ENCODE results near the gene IKZF3. TPM values are rescaled to one million over a fixed set of nuclear protein-coding genes. Genes with fewer than 3 reads are reported as not detected.

Gene IKZF3
- total and polyA plus RNA-seq, 7 donors = 0.01 to 0.82 (median 0.14) TPM

DNA sequence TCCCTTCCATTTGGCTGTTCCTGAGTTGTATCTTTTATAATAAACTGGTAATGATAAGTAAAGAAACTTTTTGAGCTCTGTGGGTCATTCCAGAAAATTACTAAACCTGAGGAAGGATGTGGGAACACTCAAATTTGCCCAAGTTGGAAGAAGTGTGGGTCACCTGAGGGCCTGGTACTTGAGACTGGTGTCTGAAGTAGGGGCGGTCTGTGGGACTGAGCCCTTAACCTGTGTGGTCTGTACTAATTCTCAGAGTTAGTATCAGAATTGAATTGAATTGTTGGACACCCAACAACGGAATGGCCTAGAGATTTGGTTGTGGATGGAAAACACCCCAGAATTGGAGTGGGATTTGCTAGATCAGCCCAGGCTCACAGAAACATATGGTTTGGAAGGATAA is 43.1 kb downstream of the IKZF3 start:
- H3K9me3 ChIP-seq = peaks cover 7% of the 10 kb centered on the region
- TF ChIP-seq, protein P1, sequence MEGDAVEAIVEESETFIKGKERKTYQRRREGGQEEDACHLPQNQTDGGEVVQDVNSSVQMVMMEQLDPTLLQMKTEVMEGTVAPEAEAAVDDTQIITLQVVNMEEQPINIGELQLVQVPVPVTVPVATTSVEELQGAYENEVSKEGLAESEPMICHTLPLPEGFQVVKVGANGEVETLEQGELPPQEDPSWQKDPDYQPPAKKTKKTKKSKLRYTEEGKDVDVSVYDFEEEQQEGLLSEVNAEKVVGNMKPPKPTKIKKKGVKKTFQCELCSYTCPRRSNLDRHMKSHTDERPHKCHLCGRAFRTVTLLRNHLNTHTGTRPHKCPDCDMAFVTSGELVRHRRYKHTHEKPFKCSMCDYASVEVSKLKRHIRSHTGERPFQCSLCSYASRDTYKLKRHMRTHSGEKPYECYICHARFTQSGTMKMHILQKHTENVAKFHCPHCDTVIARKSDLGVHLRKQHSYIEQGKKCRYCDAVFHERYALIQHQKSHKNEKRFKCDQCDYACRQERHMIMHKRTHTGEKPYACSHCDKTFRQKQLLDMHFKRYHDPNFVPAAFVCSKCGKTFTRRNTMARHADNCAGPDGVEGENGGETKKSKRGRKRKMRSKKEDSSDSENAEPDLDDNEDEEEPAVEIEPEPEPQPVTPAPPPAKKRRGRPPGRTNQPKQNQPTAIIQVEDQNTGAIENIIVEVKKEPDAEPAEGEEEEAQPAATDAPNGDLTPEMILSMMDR (IDR thresholded peaks at IDR 0.05) = no peak
- ATAC-seq = no peak
- no peak overlapping the region for H3K27ac ChIP-seq
- intact Hi-C loops (cut with DNase I) = no loop called here
- no peak overlapping the region for H3K4me3 ChIP-seq
- peaks cover 0 to 6% (median 3%) of the 10 kb centered on the region in 3 donors for H3K27me3 ChIP-seq (ENCODE audit: insufficient read depth in 3 of 3, low read length in 2 of 3)
- H3K4me1 ChIP-seq = no peaks in the 10 kb centered on the region
- DNase-seq = no peak
- H3K36me3 ChIP-seq (ENCODE audit: insufficient read depth in 1 of 2, low read depth in 1 of 2) = no peaks in the 10 kb centered on the region
- 90 to 96% (median 93%) methylated on average over 2 of the region's 2 CpGs for WGBS, 3 donors

DNA sequence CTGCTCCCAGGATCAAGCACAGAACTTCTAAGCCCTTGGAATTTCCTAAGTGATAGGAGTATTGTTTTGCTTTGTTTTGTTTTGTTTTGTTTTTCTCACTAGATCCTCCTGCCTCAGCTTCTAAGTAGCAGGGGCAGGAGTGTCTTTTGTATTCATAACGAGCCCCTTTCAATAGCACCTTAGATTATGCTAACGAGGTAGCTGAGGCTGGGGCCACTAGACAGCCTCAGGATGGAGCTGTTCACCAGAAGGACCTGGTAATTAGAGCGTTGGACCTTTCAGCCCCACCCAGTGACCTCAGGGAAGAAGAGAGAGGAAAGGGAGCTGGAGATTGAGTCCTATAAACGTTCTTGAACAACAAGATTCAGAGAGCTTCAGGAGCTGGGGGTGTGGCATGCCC is 43.6 kb downstream of the IKZF3 start:
- peaks cover 0 to 5% (median 3%) of the 10 kb centered on the region in 3 donors for H3K27me3 ChIP-seq (ENCODE audit: insufficient read depth in 3 of 3, low read length in 2 of 3)
- no peaks in the 10 kb centered on the region for H3K4me1 ChIP-seq
- 28 to 33% (median 29%) methylated on average over 4 of the region's 4 CpGs for WGBS, 3 donors
- TF ChIP-seq, protein P1 (IDR thresholded peaks at IDR 0.05) = no peak
- intact Hi-C loops (cut with DNase I) = no loop called here
- H3K9me3 ChIP-seq = peaks cover 7% of the 10 kb centered on the region
- no peak overlapping the region for H3K27ac ChIP-seq
- no peak overlapping the region for H3K4me3 ChIP-seq
- ATAC-seq (no peak), DNase-seq (no peak)
- no peaks in the 10 kb centered on the region for H3K36me3 ChIP-seq (ENCODE audit: insufficient read depth in 1 of 2, low read depth in 1 of 2)

DNA sequence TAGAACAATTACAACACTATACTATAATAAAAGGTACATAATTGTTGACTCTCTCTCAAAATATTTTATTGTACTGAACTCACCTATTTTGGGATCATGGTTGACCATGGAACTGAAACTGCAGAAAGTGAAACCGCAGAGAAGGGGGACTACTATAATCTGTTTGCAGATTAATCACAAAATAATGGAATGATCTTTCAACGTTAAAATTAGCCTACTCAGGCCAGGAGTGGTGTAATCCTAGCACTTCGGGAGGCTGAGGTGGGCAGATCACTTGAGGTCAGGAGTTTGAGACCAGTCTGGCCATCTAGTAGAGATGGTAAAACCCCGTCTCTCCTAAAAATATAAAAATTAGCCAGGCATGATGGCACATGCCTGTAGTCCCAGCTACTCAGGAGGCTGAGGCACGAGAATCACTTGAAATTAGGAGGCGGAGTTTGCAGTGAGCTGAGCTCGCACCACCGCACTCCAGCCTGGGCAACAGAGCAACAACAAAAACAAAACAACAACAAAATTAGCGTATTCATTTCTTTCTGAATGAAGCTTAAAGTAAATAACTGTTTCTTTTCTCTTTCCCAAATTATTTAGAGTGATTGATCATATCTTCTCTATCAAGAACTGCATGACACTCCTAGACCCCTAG is 45.6 kb downstream of the IKZF3 start:
- ATAC-seq = no peak
- TF ChIP-seq, protein P1 (IDR thresholded peaks at IDR 0.05) = no peak

GRCh38 chr17:39816272-39816671 is 47.8 kb downstream of the IKZF3 start:
- ATAC-seq = no peak
- intact Hi-C loops (cut with DNase I) = no loop called here
- no peak for DNase-seq

More for the DNA sequence above, 45.6 kb downstream of the IKZF3 start:
- no peak overlapping the region for H3K4me3 ChIP-seq
- H3K4me1 ChIP-seq = no peaks in the 10 kb centered on the region
- DNase-seq = no peak
- no peak overlapping the region for H3K27ac ChIP-seq
- intact Hi-C loops (cut with DNase I) = no loop called here
- peaks cover 2% of the 10 kb centered on the region for H3K9me3 ChIP-seq
- 69 to 74% (median 74%) methylated on average over 9 of the region's 9 CpGs for WGBS, 3 donors
- peaks cover 0 to 3% (median 0%) of the 10 kb centered on the region in 3 donors for H3K27me3 ChIP-seq (ENCODE audit: insufficient read depth in 3 of 3, low read length in 2 of 3)
- H3K36me3 ChIP-seq (ENCODE audit: insufficient read depth in 1 of 2, low read depth in 1 of 2) = no peaks in the 10 kb centered on the region

More at GRCh38 chr17:39816272-39816671, 47.8 kb downstream of the IKZF3 start:
- Histone ChIP-seq H3K9me3 (no peaks in the 10 kb centered on the region), H3K4me3 (no peak overlapping the region), H3K4me1 (peaks cover 6% of the 10 kb centered on the region), H3K27ac (no peak overlapping the region), H3K36me3 (ENCODE audit: insufficient read depth in 1 of 2, low read depth in 1 of 2) (no peaks in the 10 kb centered on the region), H3K27me3 (ENCODE audit: insufficient read depth in 3 of 3, low read length in 2 of 3) (peaks cover 0 to 3% (median 0%) of the 10 kb centered on the region in 3 donors)
- TF ChIP-seq, protein P1 (IDR thresholded peaks at IDR 0.05) = no peak

Data from psoas muscle (tissue), 8 donors.